GM18502 (cell line): ENCODE data around the gene MAGI3.
"Not testable (repeated sequence)": the region's sequence is repeated elsewhere in the genome, so short reads cannot be mapped to it uniquely, and the experiment has no call there.

Source experiments
- ATAC-seq: cut with Tn5 transposase; IDR thresholded peaks from one replicate; pipeline ENCODE4 v1.9.1; 2021; ENCODE audit warnings: mild to moderate bottlenecking; ENCODE audit not compliant: unreplicated experiment, poor library complexity

The MAGI3 gene

DNA sequence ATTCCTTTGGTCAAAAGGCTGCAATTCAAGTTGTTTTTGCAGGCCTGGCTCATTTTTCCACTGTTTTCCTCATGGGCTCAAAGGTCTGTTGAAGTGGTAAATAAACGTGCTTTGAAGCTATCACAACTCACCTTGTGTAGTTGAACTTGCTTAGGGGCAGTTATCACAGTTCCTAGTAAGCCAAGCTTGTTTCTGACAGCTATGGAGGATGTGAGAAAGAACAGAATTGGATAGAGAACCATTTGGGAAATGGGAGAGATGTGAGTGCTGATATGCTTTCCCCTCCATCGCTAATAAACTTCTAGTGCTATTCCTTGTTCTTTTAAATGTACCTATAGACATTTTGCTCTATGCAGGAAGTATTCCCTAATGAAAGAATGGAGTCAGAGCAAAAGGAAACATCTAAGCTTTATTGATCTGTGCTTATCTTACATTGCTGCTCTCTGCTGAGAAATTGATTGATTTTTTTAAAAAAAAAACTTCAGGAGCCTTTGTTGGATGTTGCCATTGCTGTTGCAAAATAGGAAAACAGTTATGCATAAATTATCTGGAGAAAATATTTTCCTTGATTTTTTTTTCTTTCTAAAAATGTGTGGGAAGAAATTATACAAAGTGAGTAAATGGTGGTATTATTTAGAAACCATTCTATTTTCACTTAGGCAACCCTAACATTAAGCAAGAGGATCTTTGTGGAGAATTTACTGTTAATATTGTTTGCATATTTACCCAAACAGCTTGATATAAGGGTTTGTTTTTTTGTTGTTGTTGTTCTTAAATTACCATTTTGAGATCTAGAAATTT, 118.2 kb downstream of the MAGI3 start:
- ATAC-seq = no peak

DNA sequence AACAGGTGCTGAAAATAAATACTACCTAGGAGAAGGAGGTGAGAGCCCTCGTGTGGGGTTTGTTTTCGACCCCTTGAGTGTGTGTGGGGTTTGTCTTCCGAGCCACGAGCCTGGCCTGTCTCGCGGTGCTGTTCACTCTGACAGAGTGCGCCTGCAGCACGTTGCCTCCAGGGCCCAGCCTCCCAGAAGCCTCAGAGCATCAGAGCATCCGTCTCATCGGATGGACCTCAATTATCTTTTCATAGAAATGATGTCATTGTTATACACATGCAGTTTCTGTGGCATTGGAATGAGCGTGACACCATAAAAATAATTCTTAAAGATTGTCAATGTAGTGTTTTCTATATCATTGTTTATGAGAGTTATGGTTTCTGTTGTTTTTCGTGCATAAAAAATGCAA, 119.5 kb downstream of the MAGI3 start:
- ATAC-seq = not testable (repeated sequence)

DNA sequence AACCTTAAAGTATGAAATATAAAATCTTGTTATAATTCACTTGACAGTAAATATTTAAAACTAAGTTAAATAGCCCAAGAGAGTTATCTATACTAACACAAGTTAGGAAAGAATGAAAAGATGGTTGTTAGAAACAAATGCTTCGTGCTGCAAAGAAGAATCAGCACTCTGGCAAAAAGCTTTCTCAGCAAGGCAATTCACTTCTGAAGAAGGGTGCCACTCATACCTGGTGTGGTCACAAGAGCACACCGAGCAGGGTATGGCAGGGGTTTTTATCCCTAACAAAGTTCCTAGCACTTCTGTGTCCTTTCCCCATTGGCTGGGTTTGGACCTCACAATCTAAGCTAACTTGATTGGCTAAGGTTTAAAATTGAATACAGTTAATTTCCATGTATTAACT, 121.0 kb downstream of the MAGI3 start:
- no peak for ATAC-seq

DNA sequence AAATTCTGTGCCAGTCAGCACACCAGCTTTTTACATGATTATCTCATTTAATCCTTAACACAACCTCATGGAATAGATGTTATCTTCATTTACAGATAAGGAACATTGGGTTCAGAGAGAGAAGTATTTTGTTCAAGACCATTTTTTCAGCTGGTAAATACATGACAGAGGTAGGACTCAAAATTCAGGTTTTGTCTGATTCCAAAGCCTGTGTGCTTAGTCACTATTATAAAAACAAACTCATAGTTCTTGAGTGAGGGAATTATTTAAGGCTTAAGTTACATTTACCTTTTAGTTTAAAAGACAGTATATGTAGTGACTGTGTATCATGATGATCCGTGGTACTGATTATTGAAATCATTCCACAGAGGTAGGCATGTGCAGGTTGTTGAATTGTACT, 125.2 kb downstream of the MAGI3 start:
- no peak for ATAC-seq

DNA sequence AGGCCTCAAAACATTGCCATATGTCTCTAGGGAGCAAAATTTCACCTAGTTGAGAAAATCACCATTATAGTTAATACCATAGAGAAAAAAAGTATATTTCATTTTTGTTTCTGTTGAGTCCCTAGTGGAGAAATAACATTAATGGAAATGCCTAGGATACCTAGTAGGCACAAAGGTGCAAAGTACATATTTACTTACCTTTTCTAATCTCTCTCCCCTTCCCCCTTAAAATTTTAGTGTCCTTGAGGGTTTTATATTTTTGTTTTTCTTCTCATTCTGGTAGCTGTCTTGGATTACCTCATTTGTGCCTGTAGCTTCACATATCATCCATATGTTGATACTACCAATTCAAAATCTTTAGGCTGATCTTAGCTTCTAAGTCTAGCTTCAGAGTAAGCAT, 127.0 kb downstream of the MAGI3 start:
- ATAC-seq = no peak

DNA sequence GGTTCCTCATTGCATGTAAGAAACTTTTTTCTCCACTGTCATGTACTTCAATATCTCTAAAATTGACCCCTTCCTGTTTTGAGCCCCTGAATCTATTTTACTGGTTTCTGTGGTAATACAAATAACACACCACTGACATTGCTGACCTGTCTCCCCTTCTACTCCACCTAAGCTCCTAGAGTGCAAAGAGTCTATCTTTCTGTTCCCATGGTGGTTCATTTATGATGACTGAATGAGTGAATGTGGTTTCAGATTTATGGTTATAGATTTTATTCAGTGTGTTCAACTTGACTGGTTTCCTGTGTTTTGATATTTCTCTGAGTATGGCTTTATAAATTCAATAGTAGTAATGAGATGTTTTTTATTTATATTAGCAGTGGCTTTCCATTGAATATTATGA, 127.7 kb downstream of the MAGI3 start:
- ATAC-seq = no peak

DNA sequence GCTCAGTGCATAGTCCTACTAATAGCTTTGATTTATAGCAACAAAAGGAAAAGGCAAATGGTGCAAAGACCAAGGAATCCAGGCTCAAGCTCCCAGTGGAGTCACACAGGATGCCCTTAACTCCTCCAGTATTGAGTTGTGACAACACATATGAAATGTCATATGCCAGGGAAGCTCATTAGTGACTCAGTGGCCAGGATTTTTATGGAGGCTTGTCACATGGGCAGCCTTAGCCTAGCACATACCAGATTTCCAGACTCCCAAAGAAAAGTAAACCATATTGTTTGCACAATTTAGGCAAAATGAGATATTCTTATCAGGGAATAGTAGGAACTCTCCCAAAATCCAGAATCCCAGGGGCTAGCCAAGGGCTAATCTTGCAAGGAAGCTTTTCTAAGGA, 129.2 kb downstream of the MAGI3 start:
- ATAC-seq = no peak

DNA sequence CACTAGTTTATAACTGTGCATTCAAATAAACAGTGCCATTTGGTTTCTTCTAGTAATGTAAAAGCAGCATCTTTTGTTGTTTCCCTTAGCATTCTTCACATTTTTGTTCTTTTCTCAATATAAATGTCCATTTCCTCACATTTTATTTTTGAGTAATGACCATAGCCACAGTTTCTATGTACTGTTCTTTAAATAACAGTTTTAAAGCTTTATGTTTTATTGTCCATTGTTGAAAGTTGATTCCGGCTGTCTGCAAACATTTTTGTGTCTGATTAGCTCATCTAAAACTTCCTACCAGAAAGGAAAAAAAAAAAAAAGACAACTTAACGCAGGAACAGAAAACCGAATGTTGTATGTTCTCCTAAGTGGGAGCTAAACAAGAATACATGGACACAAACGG, 139.7 kb downstream of the MAGI3 start:
- no peak for ATAC-seq

DNA sequence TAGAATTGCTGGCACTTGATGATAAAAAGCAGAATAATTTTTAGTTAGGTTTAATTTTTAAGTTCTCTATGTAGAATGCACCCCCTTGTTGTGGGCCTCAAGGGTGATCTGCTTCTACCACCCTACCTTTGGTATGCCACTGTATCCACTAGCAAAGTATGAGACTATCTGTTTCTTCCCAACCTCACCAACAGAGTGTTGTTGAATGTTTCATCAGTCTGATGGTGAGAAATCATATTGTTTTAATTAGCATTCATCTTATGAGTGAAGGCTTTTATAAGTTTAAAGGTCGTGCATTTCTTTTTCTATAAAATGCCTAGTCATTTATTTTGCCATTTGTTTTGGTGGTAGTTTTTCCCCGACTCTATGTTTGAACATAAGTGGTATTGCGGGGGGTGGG, 141.0 kb downstream of the MAGI3 start:
- ATAC-seq = no peak

DNA sequence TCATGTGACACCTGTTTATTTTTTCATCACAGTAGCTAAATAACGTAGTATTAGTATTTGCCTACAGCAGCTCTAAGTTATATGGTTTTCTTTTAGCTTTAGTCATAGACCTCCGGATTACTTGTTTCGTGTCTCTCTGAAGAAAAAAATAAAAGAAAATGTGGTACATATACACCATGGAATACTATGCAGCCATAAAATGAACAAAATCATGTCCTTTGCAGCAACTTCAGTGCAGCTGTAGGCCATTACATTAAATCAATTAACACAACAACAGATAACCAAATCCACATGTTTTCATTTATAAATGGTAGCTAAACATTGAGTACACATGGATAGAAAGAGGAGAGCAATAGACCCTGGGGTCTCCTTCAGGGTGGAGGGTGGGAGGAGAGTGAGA, 142.7 kb downstream of the MAGI3 start:
- ATAC-seq = no peak

DNA sequence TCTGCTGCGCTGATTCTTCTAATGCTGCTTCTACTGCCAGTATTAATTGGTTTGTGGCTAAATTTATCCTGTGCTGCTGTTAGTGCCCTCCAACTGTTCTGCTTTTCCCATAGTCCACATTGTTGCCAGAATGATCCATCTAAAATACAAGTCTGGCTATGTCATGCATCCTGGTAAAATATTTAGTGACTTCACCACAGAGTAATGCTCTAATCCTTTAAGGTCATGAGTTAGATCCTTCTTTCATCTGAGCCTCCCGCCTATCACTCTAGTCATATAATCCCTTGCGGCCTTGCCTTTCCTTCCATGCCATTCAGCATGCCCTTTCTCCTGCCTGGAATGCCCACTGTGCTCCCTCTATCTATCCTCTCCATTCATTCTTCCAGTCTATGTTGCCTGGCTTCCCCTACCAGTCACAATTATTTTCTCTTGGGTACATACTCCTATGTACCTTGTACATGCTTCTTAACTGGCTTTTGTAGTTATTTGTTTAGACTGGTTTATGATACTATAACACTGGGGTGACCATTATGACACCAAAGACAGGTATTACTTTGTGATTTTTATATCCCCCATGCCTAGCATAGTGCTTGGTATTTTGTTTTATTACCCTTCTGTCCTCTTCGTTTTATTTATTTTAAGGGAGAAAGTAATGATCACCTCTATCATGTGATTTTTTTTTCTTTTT, 144.0 kb downstream of the MAGI3 start:
- no peak for ATAC-seq

DNA sequence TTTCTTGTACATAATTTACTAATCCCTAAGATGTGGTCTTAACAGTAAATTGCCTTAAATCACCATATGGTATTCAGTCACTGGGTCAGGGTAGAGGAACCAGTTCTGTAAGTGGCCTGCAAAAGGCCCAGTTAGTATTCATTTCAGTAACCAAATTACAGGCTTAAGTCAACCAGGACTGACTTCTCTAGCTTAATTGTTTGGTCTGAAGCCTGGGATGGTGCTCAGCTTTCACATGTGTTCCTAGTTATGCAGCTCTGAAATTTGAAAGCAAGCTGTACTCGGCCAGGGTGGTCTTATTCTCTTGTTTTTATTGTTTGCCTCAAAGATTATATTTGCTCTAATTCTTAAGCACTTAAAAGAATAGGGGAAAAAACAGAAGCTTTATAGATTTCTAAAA, 144.6 kb downstream of the MAGI3 start:
- no peak for ATAC-seq

DNA sequence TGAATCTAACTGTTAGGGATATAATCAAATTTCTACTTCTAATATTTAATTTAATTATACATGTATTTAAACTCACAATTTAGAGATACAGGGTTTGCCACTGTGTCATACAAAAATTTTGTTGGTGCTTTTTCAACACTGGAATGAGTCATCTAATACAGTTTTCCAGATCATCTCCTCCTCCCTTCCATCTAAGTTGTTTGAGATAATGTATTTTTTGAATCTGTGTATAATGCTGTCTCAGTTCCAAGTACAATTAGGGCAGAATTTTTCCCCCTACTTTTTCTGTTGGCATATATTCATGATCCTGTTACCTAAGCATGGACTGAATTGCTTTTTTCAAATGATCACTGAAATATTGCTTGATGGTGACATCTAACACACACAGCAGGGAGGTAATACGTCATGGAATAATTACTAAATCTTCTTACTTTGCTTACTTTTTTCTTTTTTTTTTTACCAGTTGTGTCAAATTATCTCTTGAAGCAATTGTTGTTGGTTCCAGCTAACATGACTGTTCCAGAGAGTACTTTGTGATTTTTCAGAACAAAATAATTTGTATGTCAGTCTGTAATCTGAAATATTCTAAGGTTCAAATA, 146.0 kb downstream of the MAGI3 start:
- no peak for ATAC-seq

DNA sequence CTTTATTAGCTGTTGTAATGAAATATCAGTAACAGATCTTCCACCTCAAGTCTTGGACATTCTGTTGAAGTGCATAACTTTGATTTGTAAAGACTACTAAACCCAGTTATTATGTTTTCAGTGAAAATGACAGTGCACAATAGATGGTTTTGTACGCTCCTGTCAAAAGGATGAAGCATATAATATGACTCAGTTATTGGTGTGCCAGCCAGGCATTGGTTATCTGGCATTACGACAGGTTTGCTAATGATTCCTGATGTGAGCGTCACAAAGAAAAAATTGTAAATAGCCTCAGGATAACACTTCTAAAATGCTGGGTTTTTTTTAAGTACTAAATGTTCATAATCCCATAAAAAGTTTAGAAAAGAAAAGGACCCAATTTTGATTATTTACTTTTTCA, 147.9 kb downstream of the MAGI3 start:
- no peak for ATAC-seq

DNA sequence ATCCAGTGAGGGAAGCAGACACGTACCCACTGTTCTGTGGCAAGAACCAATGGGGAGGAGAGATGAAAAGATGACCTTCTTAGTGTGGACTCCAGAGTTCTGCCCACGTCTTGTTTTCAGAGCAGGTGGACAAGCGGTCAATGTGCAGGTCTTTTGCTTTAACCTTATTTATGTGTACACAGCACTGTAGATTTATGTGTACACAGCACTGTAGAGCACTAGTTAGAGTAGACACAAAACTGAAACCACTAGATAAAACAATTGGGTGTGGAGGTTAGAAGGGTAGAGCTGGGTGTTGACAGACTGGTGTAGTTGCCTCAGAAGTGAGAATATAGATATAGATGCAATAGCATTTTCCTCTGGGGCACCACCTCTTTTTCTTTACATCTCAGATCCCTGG, 150.0 kb downstream of the MAGI3 start:
- ATAC-seq = no peak

DNA sequence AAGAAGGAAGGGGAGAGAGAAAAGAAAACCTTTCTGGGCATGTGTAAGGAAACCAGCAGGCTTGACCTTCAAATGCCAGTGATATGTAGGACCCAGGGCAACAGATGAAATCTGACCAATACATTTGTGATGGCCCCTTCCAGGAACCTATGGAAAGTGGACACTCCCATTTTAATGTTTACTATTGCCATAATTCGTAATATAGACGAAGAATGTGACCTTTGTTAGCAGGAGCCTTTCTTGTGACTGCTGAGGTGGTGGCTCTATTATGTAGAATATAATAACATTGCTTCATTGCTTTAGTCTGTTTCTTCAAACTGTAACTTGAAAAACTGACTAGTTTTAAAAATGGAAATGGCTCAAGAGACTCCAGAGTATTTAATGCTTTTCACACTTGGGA, 150.8 kb downstream of the MAGI3 start:
- ATAC-seq = no peak

DNA sequence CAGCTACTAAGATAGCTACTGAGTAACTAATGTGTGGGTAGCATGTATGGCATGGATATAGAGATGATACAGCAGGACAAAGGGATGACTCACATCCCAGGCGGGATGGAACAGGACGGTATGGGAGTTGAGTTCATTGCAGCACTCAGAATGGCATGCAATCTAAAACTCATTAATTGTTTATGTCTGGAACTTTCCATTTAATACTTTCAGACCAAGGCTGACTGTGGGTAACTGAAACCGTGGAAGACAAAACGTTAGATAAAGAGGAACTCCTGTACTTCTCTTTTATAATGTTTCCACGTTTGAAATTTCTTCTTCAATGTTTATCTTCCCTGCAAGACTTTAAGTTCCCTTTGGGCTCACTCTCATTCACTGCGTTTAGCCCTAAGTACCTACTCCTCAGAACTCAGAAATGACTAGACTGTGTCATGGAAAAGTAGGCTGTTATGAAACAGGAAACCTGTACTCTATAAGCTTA, 151.9 kb downstream of the MAGI3 start:
- ATAC-seq = no peak

DNA sequence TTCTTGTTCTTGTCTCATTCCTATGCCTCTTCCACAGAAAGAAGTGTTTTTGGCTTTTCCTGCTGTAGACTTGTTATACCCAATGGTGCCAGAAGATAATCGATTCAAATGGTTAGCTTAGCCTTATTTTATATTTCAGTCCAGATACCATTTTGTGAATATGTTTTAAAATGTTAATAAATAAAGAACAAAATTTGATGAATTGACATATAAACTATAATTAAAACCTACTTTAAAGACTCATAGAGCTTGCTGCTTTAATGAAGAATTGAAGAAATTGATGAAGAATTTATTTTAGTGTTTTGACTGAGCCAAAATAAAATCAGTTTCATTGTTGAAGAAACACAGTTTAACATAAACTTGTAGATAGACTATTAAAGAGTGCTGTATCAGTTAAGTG, 152.8 kb downstream of the MAGI3 start:
- no peak for ATAC-seq

DNA sequence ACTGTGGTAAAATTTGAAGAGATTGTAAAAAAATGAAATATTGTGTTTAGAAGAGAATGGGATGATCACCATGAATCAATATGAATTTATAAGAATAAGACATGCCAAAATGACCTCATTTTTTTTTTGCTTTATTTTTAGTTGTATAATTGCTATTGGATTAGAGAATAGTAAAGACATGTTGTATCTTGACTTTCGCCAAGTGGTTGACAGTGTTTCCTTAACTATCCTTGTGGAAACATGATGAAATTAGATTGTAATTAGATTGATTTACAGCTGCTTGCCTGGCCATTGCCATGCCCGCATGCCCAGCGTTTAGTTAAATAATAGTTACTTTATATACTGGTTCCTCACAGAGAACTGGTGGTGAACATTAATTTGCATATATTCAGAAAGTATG, 154.9 kb downstream of the MAGI3 start:
- no peak for ATAC-seq

DNA sequence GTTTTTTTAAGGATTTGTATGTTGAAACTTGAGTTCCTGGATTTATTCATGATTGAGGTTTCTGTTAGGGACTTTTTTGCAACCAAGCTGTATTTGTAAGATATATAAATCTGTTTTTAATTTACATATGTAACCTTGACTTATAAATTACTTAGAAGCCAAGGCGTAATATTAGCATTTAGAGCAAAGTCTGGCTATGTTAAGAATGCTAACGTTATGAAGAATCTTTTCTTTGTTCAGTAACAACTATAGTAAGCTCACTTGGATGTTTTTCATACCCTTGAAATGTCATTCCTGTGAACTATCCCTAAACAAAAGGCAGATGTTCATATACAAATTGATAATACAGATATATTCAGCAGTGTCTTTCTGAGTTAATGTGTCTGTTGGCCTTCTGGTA, 155.3 kb downstream of the MAGI3 start:
- ATAC-seq = no peak

DNA sequence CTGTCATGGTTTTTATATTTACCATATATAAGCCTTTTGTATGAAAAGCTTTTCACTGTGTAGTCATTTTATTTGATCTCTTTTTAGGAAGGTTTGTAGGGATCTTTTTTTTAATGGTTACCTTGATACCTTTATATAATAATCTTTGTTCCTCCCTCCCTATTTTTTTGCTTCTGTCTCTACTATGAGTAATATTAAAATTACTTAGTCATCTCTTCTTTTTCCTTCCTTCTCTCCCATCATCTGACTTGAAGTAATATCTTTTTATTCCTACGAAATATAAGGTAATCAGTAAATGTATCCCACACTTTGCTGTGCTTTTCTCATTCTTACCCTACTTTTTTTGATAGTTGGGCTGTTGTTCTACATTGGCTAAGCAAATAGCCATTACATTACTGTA, 161.4 kb downstream of the MAGI3 start:
- ATAC-seq = no peak

DNA sequence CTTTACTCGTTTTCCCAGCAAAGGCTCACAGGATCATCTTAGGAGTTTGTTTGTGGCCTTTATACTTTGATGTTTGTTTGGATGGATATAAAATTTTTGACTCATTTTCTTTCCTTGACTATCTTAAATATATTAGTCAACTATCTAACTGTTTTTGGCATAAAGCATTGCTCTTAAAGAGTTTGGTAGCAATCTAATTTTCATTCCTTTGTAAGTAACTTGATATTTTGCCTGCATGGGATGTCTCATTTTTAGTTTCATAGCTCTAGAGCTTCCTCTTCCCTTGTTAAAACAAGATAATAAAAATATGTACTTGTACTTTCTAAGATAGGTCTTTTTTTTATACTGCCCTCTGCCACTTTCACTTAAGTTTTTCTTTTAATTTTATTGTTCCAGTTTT, 161.9 kb downstream of the MAGI3 start:
- ATAC-seq = no peak
